K562 (cell line): ENCODE data around the gene UNC93B1. TPM values are rescaled to one million over a fixed set of nuclear protein-coding genes. Genes with fewer than 3 reads are reported as not detected.

Experiments used
- ARID3B ChIP-seq: fragments of 250-450 bp; sonication (Bioruptor Pico); IDR thresholded peaks from 2 replicates; pipeline ENCODE4 v1.4.0; 2020; ENCODE audit warnings: borderline replicate concordance
- E2F6 ChIP-seq, 2 experiments: IDR thresholded peaks; 2 replicates each; pipeline ENCODE4 v1.6.1; 2011; ENCODE audit warnings: borderline replicate concordance in 1 of 2, control low read depth in 1 of 2, low read depth in 1 of 2, low read length in 1 of 2, mild to moderate bottlenecking in 1 of 2, mixed read lengths in 1 of 2, moderate library complexity in 1 of 2; ENCODE audit not compliant: insufficient read depth in 1 of 2, insufficient read length in 1 of 2, poor library complexity in 1 of 2, severe bottlenecking in 1 of 2; ENCODE audit errors: extremely low read depth in 1 of 2
- FOXP1 ChIP-seq: sonication (generic); formaldehyde crosslinking; IDR thresholded peaks from 2 replicates; pipeline ENCODE4 v1.8.0; 2022; ENCODE audit warnings: mild to moderate bottlenecking, missing genetic modification reagents
- FUS ChIP-seq: fragments of 200-400 bp; formaldehyde crosslinking; optimal IDR thresholded peaks from 2 replicates; pipeline ENCODE3; 2017; ENCODE audit warnings: low read depth, low read length
- JUN ChIP-seq, 2 experiments: sonication (generic) in 1 of 2; formaldehyde crosslinking in 1 of 2; IDR thresholded peaks; 2 replicates each; pipeline versions ENCODE4 v1.6.1 to v1.8.0; 2012 to 2022; ENCODE audit warnings: borderline replicate concordance in 2 of 2, mild to moderate bottlenecking in 2 of 2, improper control_type of control experiment in 1 of 2, low read depth in 1 of 2, low read length in 1 of 2, missing genetic modification reagents in 1 of 2
- ZFX ChIP-seq: sonication (generic); formaldehyde crosslinking; IDR thresholded peaks from 2 replicates; pipeline ENCODE4 v1.8.0; 2022; ENCODE audit warnings: mild to moderate bottlenecking, missing genetic modification reagents, moderate library complexity
- ZNF407 ChIP-seq: fragments of 450-650 bp; IDR thresholded peaks from 2 replicates; pipeline ENCODE4 v1.6.1; 2016; ENCODE audit warnings: low read depth
- ZNF41 ChIP-seq: fragments of 250-450 bp; sonication (Bioruptor Pico); conservative IDR thresholded peaks from 2 replicates; pipeline ENCODE4 v1.4.0; 2020; ENCODE audit warnings: mild to moderate bottlenecking
- ZNF830 ChIP-seq: fragments of 250-450 bp; sonication (Bioruptor Pico); IDR thresholded peaks from 2 replicates; pipeline ENCODE4 v1.5.0; 2021; ENCODE audit warnings: mild to moderate bottlenecking
- polyA plus RNA-seq, 8 experiments: library from polyadenylated mRNA; depleted of rRNA in 4 of 8; stranded (reverse) in 5 of 8; unstranded in 3 of 8; fragments of >200 nt; fragmentation: Nextera tagmentation in 2 of 8; fragmentation: Illumina TruSeq in 1 of 8; extraction: Ambion mirVana in 2 of 8; extraction: Trizol in 1 of 8; gene quantifications; 2 replicates each; pipeline versions ENCODE4 v1.2.1 to v1.2.3, GENCODE V29; 2011 to 2014; ENCODE audit warnings: inconsistent platforms in 1 of 8, missing spikeins in 1 of 8
- total RNA-seq, 7 experiments: library from RNA; depleted of rRNA in 6 of 7; stranded (reverse); fragments of >200 nt in 6 of 7; fragmentation: Illumina TruSeq in 2 of 7; extraction: Trizol in 2 of 7; gene quantifications; 2 replicates each; pipeline versions ENCODE4 v1.2.1 to v1.2.3, GENCODE V29; 2011 to 2021; ENCODE audit warnings: low replicate concordance in 1 of 7
- TF ChIP-seq, protein P1 (sequence below): sonication (generic); formaldehyde crosslinking; IDR thresholded peaks from 2 replicates; pipeline ENCODE4 v1.8.1; 2023; ENCODE audit warnings: mild to moderate bottlenecking, missing genetic modification reagents

Gene UNC93B1
- total and polyA plus RNA-seq, 9 of the 15 experiments (the other 6 are each of a cell fraction or from before 2014, with no cell fraction given), result 0.10 to 13.6 (median 6.5) TPM

GRCh38 chr11:68002938-68003845 is 705 bp downstream of the UNC93B1 start (continued):
- TF ChIP-seq, protein P1, sequence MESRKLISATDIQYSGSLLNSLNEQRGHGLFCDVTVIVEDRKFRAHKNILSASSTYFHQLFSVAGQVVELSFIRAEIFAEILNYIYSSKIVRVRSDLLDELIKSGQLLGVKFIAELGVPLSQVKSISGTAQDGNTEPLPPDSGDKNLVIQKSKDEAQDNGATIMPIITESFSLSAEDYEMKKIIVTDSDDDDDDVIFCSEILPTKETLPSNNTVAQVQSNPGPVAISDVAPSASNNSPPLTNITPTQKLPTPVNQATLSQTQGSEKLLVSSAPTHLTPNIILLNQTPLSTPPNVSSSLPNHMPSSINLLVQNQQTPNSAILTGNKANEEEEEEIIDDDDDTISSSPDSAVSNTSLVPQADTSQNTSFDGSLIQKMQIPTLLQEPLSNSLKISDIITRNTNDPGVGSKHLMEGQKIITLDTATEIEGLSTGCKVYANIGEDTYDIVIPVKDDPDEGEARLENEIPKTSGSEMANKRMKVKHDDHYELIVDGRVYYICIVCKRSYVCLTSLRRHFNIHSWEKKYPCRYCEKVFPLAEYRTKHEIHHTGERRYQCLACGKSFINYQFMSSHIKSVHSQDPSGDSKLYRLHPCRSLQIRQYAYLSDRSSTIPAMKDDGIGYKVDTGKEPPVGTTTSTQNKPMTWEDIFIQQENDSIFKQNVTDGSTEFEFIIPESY (CRISPR knock-in tag), result peak; percentile 85
- no peak for TF ChIP-seq JUN (IDR thresholded peaks at IDR 0.05; ENCODE audit: borderline replicate concordance, low read depth, low read length)
- no peak for TF ChIP-seq JUN (CRISPR knock-in tag; IDR thresholded peaks at IDR 0.05; ENCODE audit: borderline replicate concordance)
- TF ChIP-seq FOXP1 (CRISPR knock-in tag), result 0 out of 2 replicates have a peak, but pooled peaks have one; percentile 0
- no peak for TF ChIP-seq ZNF407
- peak in 1 of 2 experiments; percentile 33 for TF ChIP-seq E2F6 (IDR thresholded peaks at IDR 0.05; ENCODE audit: borderline replicate concordance in 1 of 2, extremely low read depth in 1 of 2, insufficient read depth in 1 of 2, insufficient read length in 1 of 2, low read depth in 1 of 2, low read length in 1 of 2, poor library complexity in 1 of 2, severe bottlenecking in 1 of 2)
- no peak for TF ChIP-seq ZNF830 (CRISPR knock-in tag)
- TF ChIP-seq FUS, result peak; percentile 7
- no peak for TF ChIP-seq ZNF41 (CRISPR knock-in tag)
- 0 out of 2 replicates have a peak, but pooled peaks have one; percentile 13 for TF ChIP-seq ZFX (CRISPR knock-in tag)
- no peak for TF ChIP-seq ARID3B (CRISPR knock-in tag)
